Fibroblast of skin of left biceps (primary cell): Measurements from ENCODE around the gene SNCAIP.
A peak's percentile ranks its signal among the peaks of the same experiment; 100 is the strongest.
"Not testable (repeated sequence)": the region's sequence is repeated elsewhere in the genome, so short reads cannot be mapped to it uniquely, and the experiment has no call there.

Experiments
- DNase-seq, 2 experiments: peaks; one replicate each; pipeline ENCODE4 v3.0.0-alpha.2; 2013; ENCODE audit warnings: low read depth in 2 of 2

Gene SNCAIP

DNA sequence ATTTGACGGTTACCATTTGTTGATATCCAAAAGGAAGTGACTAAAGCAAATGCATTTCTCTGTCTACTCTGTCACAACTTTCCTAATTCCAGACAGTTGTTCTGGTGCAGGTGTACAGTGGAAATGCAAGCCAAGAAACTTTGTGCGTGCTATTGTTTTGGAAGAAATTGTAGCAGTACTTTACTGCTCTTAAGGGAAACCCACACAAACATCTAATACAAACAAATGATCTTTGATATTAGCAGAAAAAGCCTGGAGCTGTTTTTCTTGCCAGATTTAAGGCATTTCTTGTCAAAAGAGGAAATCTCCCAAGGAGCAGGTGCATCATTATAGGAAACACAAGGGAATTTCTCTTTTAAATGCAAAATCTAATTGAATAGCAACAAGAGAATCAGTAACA, 2.0 kb downstream of the SNCAIP start:
- DNase-seq: no peak

DNA sequence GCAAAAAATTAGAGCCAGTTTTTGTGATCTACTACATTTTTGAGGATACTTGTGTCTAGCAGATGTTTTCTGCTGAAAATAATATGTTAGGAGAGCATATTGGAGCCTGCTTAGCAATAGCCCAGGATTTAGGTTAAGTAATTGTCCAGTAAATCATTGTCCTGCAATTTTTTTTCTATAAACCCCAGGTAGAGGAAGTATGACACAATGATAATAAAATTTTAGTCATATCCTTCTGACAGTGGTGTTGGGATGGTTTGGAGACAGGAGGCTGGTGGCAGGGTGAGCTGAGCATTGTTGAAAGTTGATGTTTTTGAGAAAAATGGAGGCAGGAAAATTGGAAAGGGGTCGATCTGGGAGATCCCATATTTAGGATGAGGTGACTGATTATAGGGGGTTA, 3.5 kb downstream of the SNCAIP start:
- DNase-seq: no peak

- DNase-seq: no peak
Measured at GRCh38 chr5:122316656-122317055, 4.6 kb downstream of the SNCAIP start.

DNA sequence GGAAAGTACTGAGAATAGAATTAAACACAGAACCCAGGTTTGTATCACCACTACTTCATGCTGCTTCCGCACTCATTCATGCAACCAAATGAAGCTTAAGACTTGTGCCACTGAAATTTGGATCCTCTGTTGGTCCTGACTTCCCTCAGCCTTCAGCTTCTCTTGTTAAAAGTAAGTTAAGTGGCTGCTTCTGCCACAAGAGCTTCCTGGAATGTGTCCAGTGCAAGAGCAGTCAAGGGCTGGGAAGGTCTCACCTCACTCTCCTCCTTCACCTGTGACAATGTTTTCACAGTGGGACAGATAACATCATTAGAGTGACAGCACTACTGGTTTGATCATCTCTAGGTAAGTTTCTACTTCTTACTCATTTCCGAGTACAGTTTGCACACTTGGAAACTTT, 7.9 kb downstream of the SNCAIP start:
- DNase-seq: no peak

GRCh38 chr5:122321921-122322320, 9.9 kb downstream of the SNCAIP start:
- no peak for DNase-seq

DNA sequence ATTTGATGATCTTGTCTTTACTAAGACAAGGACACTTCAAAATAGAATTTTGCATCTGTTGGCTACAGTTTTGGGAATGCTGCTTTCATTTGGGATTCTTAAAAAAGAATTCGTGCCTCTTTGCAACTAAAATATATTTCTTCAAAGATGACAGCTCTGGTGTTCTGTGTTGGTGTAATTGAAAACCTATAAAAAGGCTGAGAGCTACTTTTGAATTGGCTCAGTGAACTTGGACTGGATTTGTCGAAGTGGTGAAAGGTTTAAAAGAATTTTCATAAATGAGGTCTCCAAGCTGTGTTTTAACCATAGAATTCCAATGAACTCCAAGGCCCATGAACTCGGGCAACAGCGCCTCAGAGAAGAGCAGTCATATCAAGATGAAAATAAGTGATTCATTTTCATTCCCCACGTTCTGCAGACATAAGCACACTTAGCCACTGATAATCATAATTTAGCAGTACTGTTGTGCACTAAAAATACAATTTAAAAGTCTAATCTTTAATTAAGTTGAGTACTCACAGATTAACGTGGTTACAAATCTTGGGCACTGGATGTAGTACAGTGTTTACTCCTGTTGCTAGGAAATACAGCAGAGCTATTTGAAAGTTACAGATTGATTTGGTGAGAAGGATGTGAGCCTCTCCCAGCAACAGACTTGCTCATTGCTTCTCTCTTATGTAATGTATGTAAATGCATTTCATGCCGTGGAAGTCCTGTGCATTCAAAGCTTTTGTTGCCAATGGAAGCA, 10.9 kb downstream of the SNCAIP start:
- no peak for DNase-seq

- DNase-seq: no peak
Measured at GRCh38 chr5:122323738-122324137, 11.7 kb downstream of the SNCAIP start.

DNA sequence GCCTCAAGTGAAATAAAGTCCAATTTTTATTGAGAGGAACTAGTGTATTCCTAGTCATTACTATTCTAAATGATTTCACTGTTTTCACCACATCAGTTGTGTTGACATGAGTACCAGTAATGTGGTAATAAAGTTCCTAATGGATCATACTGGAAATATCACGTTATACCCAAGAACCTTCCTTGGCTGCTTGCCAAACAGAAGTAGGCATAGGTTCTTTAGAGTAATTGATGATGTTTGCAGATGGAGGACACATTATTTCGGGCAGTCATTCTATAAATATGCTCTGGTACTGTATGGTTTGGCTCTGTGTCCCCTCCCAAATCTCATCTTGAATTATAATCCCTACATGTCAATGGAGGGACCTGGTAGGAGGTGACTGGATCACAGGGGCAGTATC, 15.1 kb downstream of the SNCAIP start:
- DNase-seq: no peak

DNA sequence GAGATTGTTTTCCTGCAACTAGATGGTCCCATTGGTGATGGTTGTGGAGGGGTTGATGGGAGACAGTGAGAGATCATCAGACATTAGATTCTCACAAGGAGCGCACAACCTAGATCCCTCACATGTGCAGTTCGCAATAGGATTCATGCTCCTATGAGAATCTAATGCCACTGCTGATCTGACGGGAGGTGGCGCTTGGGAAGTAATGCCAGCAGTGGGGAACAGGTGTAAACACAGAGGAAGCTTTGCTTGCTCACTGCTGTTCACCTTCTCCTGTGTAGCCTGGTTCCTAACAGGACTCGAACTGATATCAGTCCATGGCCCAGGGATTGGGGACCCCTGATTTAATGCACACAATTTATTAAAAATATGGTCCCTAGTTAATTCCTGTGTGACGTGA, 18.8 kb downstream of the SNCAIP start:
- no peak for DNase-seq

GRCh38 chr5:122332599-122333555, 20.8 kb downstream of the SNCAIP start:
- no peak for DNase-seq

DNA sequence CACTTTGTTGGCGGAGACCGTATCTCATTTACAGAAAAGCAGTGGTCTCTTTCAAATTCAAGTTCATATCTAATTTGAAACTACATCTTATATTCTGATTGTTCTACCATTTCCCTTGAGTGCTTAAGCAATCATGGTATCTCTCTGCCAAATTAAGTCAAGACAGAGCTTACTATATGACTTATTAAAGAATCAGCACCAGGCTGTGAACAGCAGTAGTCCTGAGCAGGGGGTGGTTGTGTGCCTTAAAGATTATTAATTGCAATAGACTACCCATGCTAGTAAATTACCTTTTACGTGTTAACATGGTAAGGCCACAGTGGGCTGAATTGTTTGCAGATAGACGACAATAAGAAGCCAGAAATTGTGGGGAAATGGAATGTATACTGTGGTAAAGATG, 21.5 kb downstream of the SNCAIP start:
- no peak for DNase-seq

- DNase-seq: no peak
Measured at GRCh38 chr5:122339591-122339990, 27.6 kb downstream of the SNCAIP start.

GRCh38 chr5:122341087-122341486, 29.1 kb downstream of the SNCAIP start:
- DNase-seq: no peak

GRCh38 chr5:122342256-122342655, 30.2 kb downstream of the SNCAIP start:
- no peak for DNase-seq

DNA sequence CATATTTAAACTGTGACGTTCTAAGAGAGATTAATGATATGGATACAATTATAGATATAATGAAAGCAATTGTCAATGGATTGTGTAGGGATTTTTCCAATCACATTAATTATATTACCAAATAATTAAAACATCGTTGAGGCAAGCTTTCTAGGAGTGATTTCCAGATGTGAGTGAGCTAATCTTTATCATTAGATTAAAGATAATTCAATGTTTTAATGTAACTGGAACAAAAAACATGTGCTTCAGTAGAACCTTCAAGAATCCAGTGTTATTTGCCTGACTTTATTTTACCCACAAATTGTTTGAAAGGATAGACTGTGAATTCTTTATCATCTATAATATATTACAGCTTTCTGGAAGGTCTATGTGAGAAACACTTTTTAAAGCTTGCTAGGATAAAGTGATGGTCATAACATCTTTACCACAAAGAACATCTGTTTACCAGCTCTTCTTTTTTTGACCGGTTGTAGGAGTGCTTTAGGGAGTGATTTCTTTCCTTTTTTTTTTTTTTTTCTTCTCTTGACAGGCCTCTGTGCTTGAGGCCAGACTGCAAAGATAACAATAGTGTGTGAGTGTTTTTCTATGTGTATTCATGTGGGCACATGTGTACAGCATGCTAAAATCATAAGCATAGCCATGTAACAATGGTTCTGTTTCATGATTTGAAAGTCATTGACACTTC, 35.0 kb downstream of the SNCAIP start:
- DNase-seq: peak in 1 of 2 experiments; percentile 19

DNA sequence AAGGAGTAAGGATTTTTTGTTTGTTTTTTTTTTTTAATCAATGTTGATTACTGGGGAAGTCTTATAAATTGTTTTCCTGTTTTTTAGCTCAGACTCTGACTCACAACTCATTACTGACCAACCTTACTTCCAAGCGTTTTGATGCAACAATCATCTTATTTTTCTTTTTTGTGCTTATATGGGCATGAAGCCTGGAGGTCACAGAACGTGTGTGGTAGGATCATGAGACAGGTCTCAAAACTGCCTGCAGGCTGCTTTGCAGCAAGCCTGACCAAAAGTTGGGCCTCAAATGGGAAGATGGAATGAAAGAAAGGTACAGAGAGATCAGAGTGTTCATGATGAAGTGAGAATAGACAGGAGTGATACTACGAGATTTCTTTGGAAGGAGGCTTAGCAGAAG, 38.5 kb downstream of the SNCAIP start:
- DNase-seq: no peak

DNA sequence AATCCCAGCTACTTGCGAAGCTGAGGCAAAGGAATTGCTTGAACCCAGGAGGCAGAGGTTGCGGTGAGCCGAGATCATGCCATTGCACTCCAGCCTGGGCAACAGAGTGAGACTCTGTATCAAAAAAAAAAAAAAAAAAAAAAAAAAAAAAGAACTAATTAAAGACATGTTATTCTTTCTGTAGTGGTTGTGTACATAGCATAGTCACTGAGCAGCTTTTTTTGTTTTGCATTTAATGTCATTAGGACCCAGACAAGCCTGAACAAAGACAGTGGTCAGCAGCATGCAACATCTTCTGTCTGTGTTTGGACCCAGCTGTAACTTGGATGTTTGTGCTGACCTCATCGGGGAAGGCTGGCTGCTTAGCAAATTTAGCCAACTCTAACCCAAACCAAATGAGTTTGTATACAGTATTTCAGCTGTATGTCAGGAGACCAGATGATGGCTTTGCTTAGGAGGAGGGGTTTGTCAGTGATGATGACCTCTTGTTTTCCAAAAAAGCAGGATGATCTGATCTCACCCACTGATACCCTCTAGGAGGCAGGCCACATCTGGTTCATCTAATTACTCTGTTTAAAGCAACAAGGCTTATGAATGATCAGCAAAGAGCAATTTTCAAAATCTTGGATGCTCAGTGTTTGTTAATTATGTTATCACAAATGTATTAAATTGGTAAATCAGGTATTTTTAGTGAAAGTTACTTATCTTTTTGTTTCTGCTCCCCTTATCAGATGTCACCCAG, 39.5 kb downstream of the SNCAIP start:
- no peak for DNase-seq

DNA sequence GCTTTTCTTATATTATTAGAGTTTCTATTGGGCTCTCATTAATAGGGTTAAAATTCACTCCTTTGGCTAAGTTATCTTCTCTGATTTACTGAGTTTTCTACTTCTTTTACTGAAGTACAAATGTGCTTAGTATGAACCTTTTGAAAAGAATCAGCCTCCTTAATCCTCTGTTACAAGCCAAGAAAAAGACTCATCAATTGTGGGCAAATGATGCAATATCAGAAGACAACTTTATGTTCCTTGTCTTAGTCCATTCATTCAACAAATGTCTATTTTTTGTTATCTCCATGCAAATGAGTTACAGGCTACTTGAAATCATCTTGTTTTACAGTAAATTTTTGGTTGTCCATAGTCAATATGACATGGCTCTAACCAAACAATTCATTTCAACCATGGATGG, 40.3 kb downstream of the SNCAIP start:
- peak; percentile 28 to 31 for DNase-seq

GRCh38 chr5:122353361-122353760, 41.3 kb downstream of the SNCAIP start:
- not testable (repeated sequence) for DNase-seq

- no peak for DNase-seq
Measured at GRCh38 chr5:122354293-122354692, 42.3 kb downstream of the SNCAIP start.

DNA sequence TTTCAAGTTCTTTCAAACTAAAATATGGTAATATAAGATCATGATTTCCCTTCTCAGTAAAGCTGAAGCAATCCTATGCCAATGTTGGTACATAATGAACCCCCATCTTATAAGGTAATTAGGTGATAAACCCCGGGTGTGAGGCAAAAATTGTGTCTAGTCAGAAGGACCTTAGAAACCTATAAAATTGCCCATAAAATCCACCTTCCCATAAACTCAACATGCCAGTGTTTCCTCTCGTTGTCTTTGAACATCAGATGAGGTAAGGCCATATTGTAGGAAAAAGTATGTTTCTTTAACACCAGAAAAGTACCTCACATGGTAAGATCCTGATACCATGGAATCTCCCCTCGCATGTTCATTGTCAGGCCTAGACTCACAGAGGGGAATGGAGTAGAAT, 43.3 kb downstream of the SNCAIP start:
- no peak for DNase-seq

GRCh38 chr5:122356855-122357254, 44.8 kb downstream of the SNCAIP start:
- no peak for DNase-seq
